Stimulated activated naive CD8-positive, alpha-beta T cell treated with anti-CD3 and anti-CD28 coated beads, Interleukin-15, Interleukin-2, amounts not matched to agents 100 ng/mL and 50 ng/mL, for 24 hours (primary cell): ENCODE data around the gene SLC26A11.
"Not testable (repeated sequence)": the region's sequence is repeated elsewhere in the genome, so short reads cannot be mapped to it uniquely, and the experiment has no call there.

Experiments used
- H3K27ac Mint-ChIP-seq: one replicate; pipeline ENCODE4 v1.8.0; 2021; ENCODE audit warnings: mild to moderate bottlenecking, mixed read lengths
- H3K27me3 Mint-ChIP-seq: one replicate; pipeline ENCODE4 v1.8.0; 2021; ENCODE audit warnings: mixed read lengths
- H3K36me3 Mint-ChIP-seq: one replicate; pipeline ENCODE4 v1.8.0; 2021; ENCODE audit warnings: low read depth, mixed read lengths
- H3K4me1 Mint-ChIP-seq: one replicate; pipeline ENCODE4 v1.8.0; 2021; ENCODE audit warnings: low read depth, mixed read lengths
- H3K4me3 Mint-ChIP-seq: one replicate; pipeline ENCODE4 v1.8.0; 2021; ENCODE audit warnings: mild to moderate bottlenecking, mixed read lengths
- H3K9me3 Mint-ChIP-seq: one replicate; pipeline ENCODE4 v1.8.0; 2021; ENCODE audit warnings: mixed read lengths

SLC26A11 gene

GRCh38 chr17:80295559-80295958 lies 75.3 kb downstream of the SLC26A11 start:
- H3K36me3 Mint-ChIP-seq = peaks cover 75% of the 10 kb centered on the region
- H3K27me3 Mint-ChIP-seq = no peaks in the 10 kb centered on the region
- H3K4me3 Mint-ChIP-seq = no peak overlapping the region
- H3K9me3 Mint-ChIP-seq = no peaks in the 10 kb centered on the region
- H3K4me1 Mint-ChIP-seq = peaks cover 8% of the 10 kb centered on the region
- H3K27ac Mint-ChIP-seq = peak overlapping the region; percentile 58

- Mint-ChIP-seq H3K9me3 (no peaks in the 10 kb centered on the region), H3K27me3 (no peaks in the 10 kb centered on the region), H3K4me3 (no peak overlapping the region), H3K27ac (peak overlapping the region; percentile 58), H3K36me3 (peaks cover 80% of the 10 kb centered on the region), H3K4me1 (peaks cover 12% of the 10 kb centered on the region)
Observed at GRCh38 chr17:80296221-80296620, 76.0 kb downstream of the SLC26A11 start.

- H3K4me1 Mint-ChIP-seq = peaks cover 12% of the 10 kb centered on the region
- H3K27ac Mint-ChIP-seq = no peak overlapping the region
- no peak overlapping the region for H3K4me3 Mint-ChIP-seq
- H3K9me3 Mint-ChIP-seq = no peaks in the 10 kb centered on the region
- peaks cover 82% of the 10 kb centered on the region for H3K36me3 Mint-ChIP-seq
- no peaks in the 10 kb centered on the region for H3K27me3 Mint-ChIP-seq
Observed at GRCh38 chr17:80297996-80298560, 77.9 kb downstream of the SLC26A11 start.

DNA sequence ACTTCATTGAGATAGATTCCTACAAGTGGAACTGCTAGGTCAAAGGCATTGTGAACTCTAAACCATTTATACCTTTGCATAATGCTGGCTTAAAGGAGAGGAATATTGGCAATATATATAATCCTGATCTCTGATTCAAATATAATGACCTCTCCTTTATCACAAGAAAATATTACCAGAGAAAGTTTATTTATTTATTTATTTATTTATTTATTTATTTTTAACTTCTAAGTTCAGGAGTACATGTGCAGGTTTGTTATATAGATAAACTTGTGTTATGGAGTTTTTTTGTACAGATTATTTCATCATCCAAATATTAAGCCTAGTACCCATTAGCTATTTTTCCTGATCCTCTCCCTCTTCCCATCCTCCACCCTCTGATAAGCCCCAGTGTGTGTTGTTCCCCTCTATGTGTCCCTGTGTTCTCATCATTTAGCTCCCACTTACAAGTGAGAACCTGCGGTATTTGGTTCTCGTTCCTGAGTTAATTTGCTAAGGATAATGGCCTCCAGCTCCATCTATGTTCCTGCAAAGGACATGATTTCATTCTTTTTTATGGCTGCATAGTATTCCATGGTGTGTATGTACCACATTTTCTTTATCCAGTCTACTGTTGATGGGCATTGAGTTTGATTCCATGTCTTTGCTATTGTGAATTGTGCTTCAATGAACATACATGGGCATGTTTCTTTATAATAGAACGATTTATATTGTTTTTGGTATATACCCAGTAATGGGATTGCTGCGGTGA lies 79.3 kb downstream of the SLC26A11 start:
- H3K27me3 Mint-ChIP-seq, H3K4me3 Mint-ChIP-seq, H3K9me3 Mint-ChIP-seq, H3K4me1 Mint-ChIP-seq, H3K27ac Mint-ChIP-seq: not testable (repeated sequence)
- peaks cover 87% of the 10 kb centered on the region for H3K36me3 Mint-ChIP-seq

DNA sequence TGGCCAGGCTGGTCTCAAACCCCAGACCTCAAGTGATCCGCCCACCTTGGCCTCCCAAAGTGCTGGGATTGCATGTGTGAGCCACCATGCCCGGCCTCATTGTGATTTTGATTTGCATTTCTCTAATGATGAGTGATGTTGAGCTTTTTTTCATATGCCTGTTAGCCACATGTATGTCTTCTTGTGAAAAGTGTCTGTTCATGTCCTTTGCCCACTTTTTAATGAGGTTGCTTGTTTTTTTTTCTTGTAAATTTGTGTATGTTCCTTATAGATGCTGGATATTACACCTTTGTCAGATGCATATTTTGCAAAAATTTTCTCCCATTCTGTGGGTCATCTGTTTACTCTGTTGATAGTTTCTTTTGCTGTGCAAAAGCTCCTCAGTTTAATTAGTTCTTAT lies 80.5 kb downstream of the SLC26A11 start:
- H3K9me3 Mint-ChIP-seq, H3K27me3 Mint-ChIP-seq, H3K27ac Mint-ChIP-seq, H3K4me1 Mint-ChIP-seq, H3K4me3 Mint-ChIP-seq: not testable (repeated sequence)
- peaks cover 89% of the 10 kb centered on the region for H3K36me3 Mint-ChIP-seq
